ENCODE results near the gene OR2H2. TPM values are rescaled to one million over a fixed set of nuclear protein-coding genes. Genes with fewer than 3 reads are reported as not detected.

The OR2H2 gene
- total and polyA plus RNA-seq, 2 donors (not counting 1 experiment from before 2014, with no cell fraction given): not detected

DNA sequence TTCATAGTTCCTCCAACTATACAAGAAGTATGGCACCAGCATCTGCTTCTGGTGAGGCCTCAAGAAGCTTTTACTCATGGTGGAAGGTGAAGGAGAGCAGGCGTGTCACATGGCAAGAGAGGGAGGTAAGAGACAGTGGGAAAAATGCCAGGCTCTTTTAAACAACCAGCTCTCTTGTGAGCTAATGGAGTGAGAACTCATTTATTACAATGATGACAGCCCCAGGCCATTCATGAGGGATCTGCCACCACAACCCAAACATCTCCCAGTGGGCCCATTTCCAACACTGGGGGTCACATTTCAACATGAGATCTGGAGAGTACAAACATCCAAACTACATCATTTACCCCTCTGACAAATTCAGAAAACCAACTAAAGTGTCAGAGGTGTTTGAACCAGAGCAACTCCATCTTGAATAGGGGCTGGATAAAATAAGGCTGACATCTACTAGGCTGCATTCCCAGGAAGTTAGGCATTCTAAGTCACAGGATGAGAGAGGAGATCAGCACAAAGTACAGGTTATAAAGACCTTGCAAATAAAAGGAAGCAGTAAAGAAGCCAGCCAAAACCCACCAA is 23.2 kb upstream of the OR2H2 start:
- H3K27me3 ChIP-seq (replicated peaks in 1 of 4; ENCODE audit: control extremely low read depth in 1 of 4, control insufficient read depth in 3 of 4, insufficient read depth in 4 of 4, low read length in 3 of 4): peaks cover 0 to 3% (median 0%) of the 10 kb centered on the region in 4 experiments
- no peak overlapping the region for H3K4me3 Mint-ChIP-seq
- H3K4me1 ChIP-seq (ENCODE audit: control insufficient read depth in 2 of 2, insufficient read depth in 2 of 2, low read length in 2 of 2): peaks cover 9 to 10% of the 10 kb centered on the region in 2 donors
- H4K20me1 ChIP-seq (ENCODE audit: control insufficient read depth, insufficient read depth, low read length, poor library complexity, severe bottlenecking): no peaks in the 10 kb centered on the region
- no peak overlapping the region for H3K27ac Mint-ChIP-seq
- H3K9me3 ChIP-seq (ENCODE audit: control extremely low read depth in 1 of 3, control insufficient read depth in 2 of 3, insufficient read depth in 1 of 3, low read length in 2 of 3): no peaks in the 10 kb centered on the region
- POLR2A ChIA-PET: no interaction called here
- ATAC-seq (ENCODE audit: low read depth) (no peak), DNase-seq (no peak)
- no peak overlapping the region for H3K27ac ChIP-seq (ENCODE audit: low read length in 2 of 2)
- no CpG with 5 or more reads among the region's 1 CpG for WGBS (ENCODE audit: insufficient coverage)
- no peaks in the 10 kb centered on the region for H3K36me3 ChIP-seq (replicated peaks in 1 of 2; ENCODE audit: control extremely low read depth in 1 of 2, control insufficient read depth in 1 of 2, extremely low read depth in 1 of 2, insufficient read depth in 2 of 2, low read length in 1 of 2)
- intact Hi-C loops (cut with micrococcal nuclease): no loop called here
- H3K9me3 Mint-ChIP-seq (ENCODE audit: insufficient read depth): no peaks in the 10 kb centered on the region
- H3K4me2 ChIP-seq (replicated peaks; ENCODE audit: low read depth, low read length, poor library complexity, severe bottlenecking): no peak overlapping the region
- peaks cover 30% of the 10 kb centered on the region for H3K27me3 Mint-ChIP-seq
- H2AFZ ChIP-seq (ENCODE audit: insufficient read depth, low read depth, low read length, poor library complexity, severe bottlenecking): no peak overlapping the region
- no peak for TF ChIP-seq CTCF (IDR thresholded peaks at IDR 0.05)
- no peak for TF ChIP-seq EZH2 (IDR thresholded peaks at IDR 0.05; ENCODE audit: borderline replicate concordance, insufficient read depth, low read depth, low read length, poor library complexity, severe bottlenecking)
- no peak overlapping the region for H3K4me3 ChIP-seq (ENCODE audit: control extremely low read depth in 1 of 5, extremely low read depth in 1 of 5, insufficient read depth in 1 of 5, low read depth in 2 of 5, low read length in 4 of 5)
- no peak overlapping the region for H3K9ac ChIP-seq (ENCODE audit: low read length)
- no peaks in the 10 kb centered on the region for H3K79me2 ChIP-seq (ENCODE audit: control insufficient read depth, insufficient read depth, low read length)
- H3K4me1 Mint-ChIP-seq: peaks cover 15% of the 10 kb centered on the region
- CTCF ChIA-PET: no interaction called here

DNA sequence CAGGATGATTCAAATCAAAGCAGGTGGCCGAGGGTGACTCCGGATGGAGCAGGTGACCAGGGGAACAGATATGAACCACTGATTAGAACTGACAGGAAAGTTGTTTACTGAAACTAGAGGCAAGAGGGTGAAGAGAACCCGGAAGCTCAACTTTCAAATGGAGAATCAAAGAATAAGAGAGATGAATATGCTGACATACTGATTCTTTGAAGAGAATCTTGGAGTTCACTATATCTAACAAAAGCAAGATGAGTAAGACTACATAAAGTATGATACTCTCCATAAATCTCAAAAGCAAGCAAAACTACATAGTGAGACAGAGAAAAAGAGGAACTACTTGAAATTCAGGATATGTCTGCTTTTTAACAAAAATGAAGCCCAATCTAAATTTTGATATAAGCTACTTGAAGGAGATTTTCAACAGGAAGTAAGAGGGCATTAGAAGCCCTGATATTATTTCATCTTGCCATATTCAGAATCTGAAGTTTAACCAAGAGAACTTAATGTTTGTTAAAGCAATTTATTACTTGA is 21.4 kb upstream of the OR2H2 start:
- CTCF ChIA-PET: no interaction called here
- H3K27ac Mint-ChIP-seq: peak overlapping the region; percentile 18
- TF ChIP-seq CTCF (IDR thresholded peaks at IDR 0.05): no peak
- no peak for TF ChIP-seq EZH2 (IDR thresholded peaks at IDR 0.05; ENCODE audit: borderline replicate concordance, insufficient read depth, low read depth, low read length, poor library complexity, severe bottlenecking)
- H4K20me1 ChIP-seq (ENCODE audit: control insufficient read depth, insufficient read depth, low read length, poor library complexity, severe bottlenecking): no peaks in the 10 kb centered on the region
- H3K4me1 Mint-ChIP-seq: peaks cover 15% of the 10 kb centered on the region
- H3K9me3 ChIP-seq (ENCODE audit: control extremely low read depth in 1 of 3, control insufficient read depth in 2 of 3, insufficient read depth in 1 of 3, low read length in 2 of 3): no peaks in the 10 kb centered on the region
- H3K27ac ChIP-seq (ENCODE audit: low read length in 2 of 2): no peak overlapping the region
- no peak overlapping the region for H3K9ac ChIP-seq (ENCODE audit: low read length)
- DNase-seq (peak; percentile 19), ATAC-seq (ENCODE audit: low read depth) (no peak)
- POLR2A ChIA-PET: no interaction called here
- WGBS (ENCODE audit: insufficient coverage): 12% methylated on average over 2 of the region's 3 CpGs
- peaks cover 9 to 10% of the 10 kb centered on the region in 2 donors for H3K4me1 ChIP-seq (ENCODE audit: control insufficient read depth in 2 of 2, insufficient read depth in 2 of 2, low read length in 2 of 2)
- peaks cover 30% of the 10 kb centered on the region for H3K27me3 Mint-ChIP-seq
- H3K4me3 Mint-ChIP-seq: peak overlapping the region; percentile 3
- peak overlapping the region; percentile 46 for H3K4me2 ChIP-seq (replicated peaks; ENCODE audit: low read depth, low read length, poor library complexity, severe bottlenecking)
- no peaks in the 10 kb centered on the region for H3K79me2 ChIP-seq (ENCODE audit: control insufficient read depth, insufficient read depth, low read length)
- H3K4me3 ChIP-seq (ENCODE audit: control extremely low read depth in 1 of 5, extremely low read depth in 1 of 5, insufficient read depth in 1 of 5, low read depth in 2 of 5, low read length in 4 of 5): no peak overlapping the region
- H3K9me3 Mint-ChIP-seq (ENCODE audit: insufficient read depth): no peaks in the 10 kb centered on the region
- H3K27me3 ChIP-seq (replicated peaks in 1 of 4; ENCODE audit: control extremely low read depth in 1 of 4, control insufficient read depth in 3 of 4, insufficient read depth in 4 of 4, low read length in 3 of 4): peaks cover 0 to 3% (median 0%) of the 10 kb centered on the region in 4 experiments
- intact Hi-C loops (cut with micrococcal nuclease): no loop called here
- H2AFZ ChIP-seq (ENCODE audit: insufficient read depth, low read depth, low read length, poor library complexity, severe bottlenecking): peak overlapping the region; percentile 55
- H3K36me3 ChIP-seq (replicated peaks in 1 of 2; ENCODE audit: control extremely low read depth in 1 of 2, control insufficient read depth in 1 of 2, extremely low read depth in 1 of 2, insufficient read depth in 2 of 2, low read length in 1 of 2): no peaks in the 10 kb centered on the region

Data from B cell (primary cell).